Effector memory CD4-positive, alpha-beta T cell (primary cell): ENCODE results near the gene EFNA2.

Source experiments
- DNase-seq, 3 donors: peaks; one replicate each; pipeline ENCODE4 v3.0.0-alpha.2; 2020
- H3K27ac ChIP-seq: 2 replicates; pipeline ENCODE4 v1.7.0; 2013; ENCODE audit warnings: mild to moderate bottlenecking, low read length, moderate library complexity; ENCODE audit not compliant: insufficient read depth, poor library complexity, severe bottlenecking
- H3K27me3 ChIP-seq: replicated peaks from 2 replicates; pipeline ENCODE4 v1.7.0; 2013; ENCODE audit warnings: mild to moderate bottlenecking, low read length; ENCODE audit not compliant: insufficient read depth, control insufficient read depth, poor library complexity, severe bottlenecking
- H3K36me3 ChIP-seq: 2 replicates; pipeline ENCODE4 v1.7.0; 2013; ENCODE audit warnings: mild to moderate bottlenecking, low read length, moderate library complexity; ENCODE audit not compliant: control insufficient read depth, insufficient read depth
- H3K4me1 ChIP-seq: 2 replicates; pipeline ENCODE4 v1.7.0; 2013; ENCODE audit warnings: low read length, mild to moderate bottlenecking; ENCODE audit not compliant: control insufficient read depth, insufficient read depth, poor library complexity, severe bottlenecking
- H3K4me3 ChIP-seq: 2 replicates; pipeline ENCODE4 v1.7.0; 2013; ENCODE audit warnings: low read length, low read depth, mild to moderate bottlenecking; ENCODE audit not compliant: insufficient read depth, poor library complexity, severe bottlenecking
- H3K9me3 ChIP-seq: 2 replicates; pipeline ENCODE4 v1.7.0; 2013; ENCODE audit warnings: mild to moderate bottlenecking, low read length, moderate library complexity; ENCODE audit not compliant: control insufficient read depth

The EFNA2 gene

DNA sequence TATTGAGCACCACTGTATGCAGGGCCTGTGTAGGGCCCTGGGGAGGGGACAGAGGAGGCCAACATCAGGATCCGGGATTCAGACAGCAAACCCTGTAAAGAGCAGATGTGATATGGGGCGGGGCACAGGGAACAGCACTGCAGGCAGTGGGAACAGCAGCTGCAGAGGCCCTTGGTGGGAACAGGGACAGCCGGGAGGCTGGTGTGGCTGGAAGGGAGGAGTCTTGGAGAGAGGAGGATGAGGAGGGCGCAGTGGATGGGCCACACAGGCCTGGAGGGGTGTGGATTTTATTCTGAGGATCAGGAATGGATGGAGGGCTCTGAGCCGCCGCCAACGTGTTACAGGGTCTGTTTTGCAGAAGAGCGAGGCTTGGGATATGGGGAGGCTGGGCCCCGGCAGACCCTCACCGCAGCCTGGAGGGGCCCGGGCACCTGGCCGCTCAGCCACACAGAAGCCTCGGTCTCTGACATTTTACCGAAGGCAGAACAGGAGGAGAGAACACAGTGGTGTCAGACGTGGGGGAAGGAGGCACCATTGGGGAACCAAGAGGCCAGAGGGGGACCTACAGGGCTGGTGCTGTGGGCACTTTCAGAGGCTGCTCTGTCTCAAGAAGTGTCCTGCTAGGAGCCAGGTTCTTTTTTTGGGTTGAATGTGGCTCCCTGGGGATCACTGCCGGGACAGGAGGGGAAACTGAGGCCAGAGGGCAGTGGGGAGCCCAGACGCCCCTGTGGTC is 6.9 kb downstream of the EFNA2 start:
- DNase-seq, result no peak
- Histone ChIP-seq H3K27ac (no peak overlapping the region), H3K9me3 (no peaks in the 10 kb centered on the region), H3K27me3 (peaks cover 45% of the 10 kb centered on the region), H3K36me3 (no peaks in the 10 kb centered on the region), H3K4me1 (peaks cover 6% of the 10 kb centered on the region), H3K4me3 (no peak overlapping the region)

DNA sequence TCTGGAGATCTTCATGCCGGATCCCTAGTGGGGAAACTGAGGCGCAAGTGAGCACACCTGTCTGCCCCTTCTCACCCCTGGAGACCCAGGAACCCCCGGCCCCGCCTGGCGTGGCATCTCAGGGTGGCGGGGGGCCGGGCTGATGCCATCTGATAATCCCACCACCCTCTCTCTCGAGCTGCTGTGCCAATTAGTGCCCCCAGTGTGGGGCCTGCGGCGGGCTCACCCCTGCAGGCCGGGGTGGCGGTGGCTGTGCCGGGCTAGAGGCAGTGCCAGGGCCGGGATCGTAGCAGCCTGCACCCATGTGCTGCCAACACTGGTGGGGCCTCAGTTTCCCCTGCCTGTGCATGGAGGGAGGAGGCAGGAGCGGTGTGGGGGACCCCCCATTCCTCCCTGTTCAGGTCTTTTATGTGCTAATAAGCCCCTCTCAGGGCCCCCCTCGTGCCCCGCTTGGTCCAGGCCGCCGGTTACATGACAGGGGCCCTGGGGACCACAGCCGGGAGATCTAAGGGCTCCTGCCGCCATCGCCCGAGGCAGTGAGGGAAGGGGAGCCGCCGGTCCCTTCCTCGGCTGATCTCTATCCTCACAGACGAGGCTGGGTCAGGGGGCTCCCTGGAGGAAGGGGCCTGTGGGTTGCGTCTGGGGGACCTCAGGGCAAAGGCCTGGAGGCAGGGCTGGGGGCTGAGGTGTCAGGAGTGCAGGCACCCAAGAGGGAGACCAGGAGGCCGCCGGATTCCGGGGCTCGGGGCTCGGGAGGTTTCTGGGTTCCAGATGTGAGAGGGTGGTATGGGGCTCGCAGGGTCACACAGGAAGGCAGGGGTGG is 8.3 kb downstream of the EFNA2 start:
- DNase-seq, result no peak
- Histone ChIP-seq H3K27ac (no peak overlapping the region), H3K4me1 (peaks cover 6% of the 10 kb centered on the region), H3K36me3 (no peaks in the 10 kb centered on the region), H3K4me3 (no peak overlapping the region), H3K9me3 (no peaks in the 10 kb centered on the region), H3K27me3 (peaks cover 36% of the 10 kb centered on the region)

DNA sequence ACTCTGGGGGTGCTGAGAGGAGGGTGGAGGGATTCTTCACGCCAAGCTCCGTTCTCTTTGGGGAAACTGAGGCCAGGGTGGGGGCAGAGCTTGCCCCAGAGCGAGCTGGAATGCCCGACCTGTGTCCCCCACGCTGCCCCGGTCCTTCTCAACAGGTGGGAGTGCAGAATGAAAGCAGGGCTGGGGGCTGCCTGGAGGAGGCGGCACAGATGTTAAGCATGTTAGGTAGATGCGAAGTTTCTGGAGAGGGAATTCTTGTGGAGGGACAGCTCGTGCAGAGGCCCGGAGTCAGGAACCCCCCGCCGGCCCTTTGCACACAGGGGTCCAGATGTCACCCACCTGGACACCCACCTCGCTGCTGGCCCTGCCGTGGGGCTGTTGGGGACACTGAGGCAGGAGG is 9.0 kb downstream of the EFNA2 start:
- H3K9me3 ChIP-seq, result no peaks in the 10 kb centered on the region
- no peaks in the 10 kb centered on the region for H3K36me3 ChIP-seq
- peaks cover 36% of the 10 kb centered on the region for H3K27me3 ChIP-seq
- H3K27ac ChIP-seq, result no peak overlapping the region
- H3K4me3 ChIP-seq, result no peak overlapping the region
- peaks cover 6% of the 10 kb centered on the region for H3K4me1 ChIP-seq
- no peak for DNase-seq

DNA sequence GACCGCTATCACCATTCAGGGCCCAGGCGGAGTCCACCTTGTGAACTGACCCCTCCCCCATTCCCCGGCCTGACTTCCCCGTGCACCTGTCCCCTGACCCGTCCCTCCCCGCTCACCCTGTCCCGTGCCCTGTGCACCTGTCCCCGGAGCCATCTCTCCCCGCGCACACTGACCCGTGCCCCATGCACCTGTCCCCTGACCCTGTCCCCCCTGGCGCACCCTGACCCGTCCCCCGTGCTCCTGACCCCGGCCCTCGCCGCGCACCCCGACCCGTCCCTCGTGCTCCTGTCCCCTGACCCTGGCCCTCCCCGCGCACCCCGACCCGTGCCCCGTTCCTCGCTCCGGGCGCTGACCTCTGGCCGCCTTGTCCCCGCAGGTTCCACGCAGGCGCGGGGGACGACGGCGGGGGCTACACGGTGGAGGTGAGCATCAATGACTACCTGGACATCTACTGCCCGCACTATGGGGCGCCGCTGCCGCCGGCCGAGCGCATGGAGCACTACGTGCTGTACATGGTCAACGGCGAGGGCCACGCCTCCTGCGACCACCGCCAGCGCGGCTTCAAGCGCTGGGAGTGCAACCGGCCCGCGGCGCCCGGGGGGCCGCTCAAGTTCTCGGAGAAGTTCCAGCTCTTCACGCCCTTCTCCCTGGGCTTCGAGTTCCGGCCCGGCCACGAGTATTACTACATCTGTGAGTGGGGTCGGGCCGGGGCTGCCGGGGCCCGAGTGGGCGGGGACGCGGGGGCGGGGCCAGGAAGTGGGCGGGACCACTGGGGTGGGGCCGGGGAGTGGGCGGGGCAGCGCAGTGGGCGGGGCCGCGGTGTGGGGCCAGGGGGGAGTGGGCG is 9.7 kb downstream of the EFNA2 start:
- H3K4me1 ChIP-seq, result peaks cover 6% of the 10 kb centered on the region
- no peaks in the 10 kb centered on the region for H3K36me3 ChIP-seq
- H3K9me3 ChIP-seq, result no peaks in the 10 kb centered on the region
- H3K27ac ChIP-seq, result no peak overlapping the region
- peak overlapping the region; percentile 29 for H3K4me3 ChIP-seq
- peaks cover 36% of the 10 kb centered on the region for H3K27me3 ChIP-seq
- DNase-seq, result peak in 2 of 3 donors; percentile 24 to 27

DNA sequence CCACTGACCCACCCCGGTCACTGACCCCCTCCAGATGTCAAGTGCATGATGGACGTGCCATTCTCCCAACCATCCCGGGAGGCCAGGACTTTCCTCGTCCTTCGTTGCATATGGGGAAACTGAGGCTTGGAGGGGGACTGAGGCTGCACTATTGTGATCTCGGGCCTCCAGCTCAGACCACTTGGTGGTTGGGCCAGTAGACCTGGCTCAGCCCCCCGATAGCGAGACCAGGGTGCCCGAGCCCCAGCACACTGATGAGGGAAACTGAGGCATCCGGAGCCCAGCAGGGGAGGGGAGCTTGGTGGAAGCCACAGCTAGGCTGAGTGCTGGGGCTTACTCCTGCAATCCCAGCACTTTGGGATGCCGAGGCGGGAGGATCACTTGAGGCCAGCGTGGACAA is 10.4 kb downstream of the EFNA2 start:
- no peak for DNase-seq
- Histone ChIP-seq H3K36me3 (no peaks in the 10 kb centered on the region), H3K4me3 (no peak overlapping the region), H3K9me3 (no peaks in the 10 kb centered on the region), H3K27ac (no peak overlapping the region), H3K4me1 (peaks cover 6% of the 10 kb centered on the region), H3K27me3 (peaks cover 34% of the 10 kb centered on the region)

DNA sequence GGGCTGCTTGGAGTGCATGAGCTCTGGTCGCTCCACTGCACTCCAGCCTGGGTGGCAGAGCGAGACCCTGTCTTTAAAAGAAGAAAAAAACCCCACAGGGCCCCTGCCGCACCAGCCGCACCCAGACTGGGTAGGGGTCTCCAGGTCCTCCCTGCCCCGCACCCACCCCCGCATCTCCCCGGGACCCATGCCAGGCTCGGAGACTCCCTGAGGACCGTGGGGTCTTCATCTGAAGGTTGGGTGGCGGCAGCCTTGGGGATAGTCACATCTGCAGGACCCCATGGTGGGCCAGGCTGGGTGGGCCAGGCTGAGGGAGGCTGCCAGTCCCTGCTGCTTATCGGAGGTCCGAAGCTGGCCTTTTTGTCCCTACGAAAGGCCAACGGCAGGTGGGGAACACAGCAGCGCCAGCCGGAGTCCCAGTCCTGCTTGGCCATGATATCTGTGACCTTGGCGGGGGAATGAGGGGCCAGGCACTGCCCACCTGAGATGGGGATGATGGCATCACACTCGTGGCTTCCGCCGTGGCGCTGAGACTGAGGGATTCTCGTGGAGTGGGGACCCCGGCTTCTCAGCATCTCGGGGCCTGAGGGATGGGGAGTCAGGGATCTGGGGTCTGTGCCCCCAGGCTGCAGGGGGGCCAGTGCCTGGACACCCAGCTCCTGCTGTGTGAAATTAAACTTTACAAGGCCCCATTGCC is 11.1 kb downstream of the EFNA2 start:
- Histone ChIP-seq H3K27ac (no peak overlapping the region), H3K4me1 (peaks cover 6% of the 10 kb centered on the region), H3K27me3 (peaks cover 28% of the 10 kb centered on the region), H3K36me3 (no peaks in the 10 kb centered on the region), H3K4me3 (no peak overlapping the region), H3K9me3 (no peaks in the 10 kb centered on the region)
- DNase-seq, result no peak

DNA sequence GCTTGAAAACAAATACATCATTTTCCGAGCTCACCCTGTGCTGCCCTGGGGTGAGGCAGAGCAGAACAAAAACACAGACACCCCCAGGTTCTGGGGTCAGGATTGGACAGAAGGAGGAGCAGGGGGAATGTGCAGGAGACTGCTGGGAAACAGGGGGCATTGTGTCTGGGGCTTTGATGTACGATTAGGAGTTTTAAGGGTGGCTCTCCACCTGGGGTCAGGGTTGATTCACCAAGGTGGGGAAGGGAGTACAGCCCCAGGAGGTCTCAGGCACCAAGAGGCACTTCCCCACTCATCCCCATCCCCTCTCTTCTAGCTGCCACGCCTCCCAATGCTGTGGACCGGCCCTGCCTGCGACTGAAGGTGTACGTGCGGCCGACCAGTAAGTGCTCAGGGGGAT is 12.6 kb downstream of the EFNA2 start:
- Histone ChIP-seq H3K9me3 (no peaks in the 10 kb centered on the region), H3K27me3 (peaks cover 18% of the 10 kb centered on the region), H3K36me3 (no peaks in the 10 kb centered on the region), H3K4me1 (peaks cover 6% of the 10 kb centered on the region), H3K27ac (no peak overlapping the region), H3K4me3 (no peak overlapping the region)
- DNase-seq, result no peak

DNA sequence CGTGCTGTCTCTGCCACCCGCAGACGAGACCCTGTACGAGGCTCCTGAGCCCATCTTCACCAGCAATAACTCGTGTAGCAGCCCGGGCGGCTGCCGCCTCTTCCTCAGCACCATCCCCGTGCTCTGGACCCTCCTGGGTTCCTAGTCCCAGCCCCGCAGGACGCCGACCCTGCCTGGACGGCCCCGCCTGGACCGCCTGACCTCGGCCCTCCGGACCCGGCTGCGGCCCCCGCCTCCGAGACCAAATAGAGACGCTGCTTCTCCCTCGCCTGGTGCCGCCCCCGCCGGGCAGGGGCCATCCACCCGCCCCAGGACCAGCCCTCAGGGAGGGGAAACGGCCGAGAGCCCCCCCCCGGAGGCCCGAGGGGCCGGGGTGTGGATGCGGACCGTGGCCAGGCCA is 14.1 kb downstream of the EFNA2 start:
- Histone ChIP-seq H3K4me1 (peaks cover 6% of the 10 kb centered on the region), H3K27me3 (peaks cover 8% of the 10 kb centered on the region), H3K27ac (no peak overlapping the region), H3K36me3 (no peaks in the 10 kb centered on the region), H3K9me3 (no peaks in the 10 kb centered on the region), H3K4me3 (no peak overlapping the region)
- DNase-seq, result no peak

DNA sequence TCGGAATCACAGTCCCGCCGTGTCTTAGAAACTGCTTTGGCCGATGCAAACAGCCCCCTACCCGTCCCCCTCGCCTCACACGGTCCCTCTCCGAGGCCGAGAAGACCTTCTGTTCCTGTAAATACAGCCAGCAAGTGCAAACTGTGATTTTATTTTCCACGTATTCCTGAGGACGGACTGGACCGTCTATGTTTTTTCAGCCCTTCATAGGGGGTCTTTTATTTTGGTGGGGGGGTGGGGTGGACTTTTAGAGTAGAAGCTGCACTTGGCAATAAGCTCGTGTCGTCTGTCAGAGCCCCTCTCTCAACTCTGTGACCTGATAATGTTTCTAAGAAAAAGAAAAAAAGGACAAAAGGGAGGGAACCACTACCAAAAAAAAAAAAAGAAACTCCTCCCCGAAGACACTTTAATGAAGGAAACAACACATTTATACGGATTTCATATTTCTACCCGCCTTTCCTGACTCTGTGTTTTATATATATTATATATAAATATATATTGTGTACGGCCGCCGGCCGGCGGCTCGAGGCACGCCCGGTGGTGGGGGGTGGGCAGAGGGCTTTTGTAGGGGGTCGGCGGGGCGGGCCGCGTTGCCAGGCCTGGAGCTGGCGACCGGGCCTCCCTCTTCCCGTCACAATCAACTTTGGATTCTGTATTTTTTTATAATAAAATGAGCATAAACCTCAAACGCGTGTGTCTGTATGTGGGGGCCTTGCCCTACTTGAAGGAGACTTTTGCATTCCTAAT is 15.2 kb downstream of the EFNA2 start:
- DNase-seq, result no peak
- no peaks in the 10 kb centered on the region for H3K4me1 ChIP-seq
- H3K27me3 ChIP-seq, result no peaks in the 10 kb centered on the region
- H3K9me3 ChIP-seq, result no peaks in the 10 kb centered on the region
- no peaks in the 10 kb centered on the region for H3K36me3 ChIP-seq
- H3K4me3 ChIP-seq, result no peak overlapping the region
- H3K27ac ChIP-seq, result no peak overlapping the region
